HG03095 (cell line): Measurements from ENCODE around the gene AMIGO1.

Source experiments
- ATAC-seq: cut with Tn5 transposase; IDR thresholded peaks from one replicate; pipeline ENCODE4 v1.9.1; 2021; ENCODE audit warnings: moderate library complexity; ENCODE audit not compliant: unreplicated experiment

The AMIGO1 gene

GRCh38 chr1:109457819-109458218 is 51.7 kb downstream of the AMIGO1 start:
- no peak for ATAC-seq

DNA sequence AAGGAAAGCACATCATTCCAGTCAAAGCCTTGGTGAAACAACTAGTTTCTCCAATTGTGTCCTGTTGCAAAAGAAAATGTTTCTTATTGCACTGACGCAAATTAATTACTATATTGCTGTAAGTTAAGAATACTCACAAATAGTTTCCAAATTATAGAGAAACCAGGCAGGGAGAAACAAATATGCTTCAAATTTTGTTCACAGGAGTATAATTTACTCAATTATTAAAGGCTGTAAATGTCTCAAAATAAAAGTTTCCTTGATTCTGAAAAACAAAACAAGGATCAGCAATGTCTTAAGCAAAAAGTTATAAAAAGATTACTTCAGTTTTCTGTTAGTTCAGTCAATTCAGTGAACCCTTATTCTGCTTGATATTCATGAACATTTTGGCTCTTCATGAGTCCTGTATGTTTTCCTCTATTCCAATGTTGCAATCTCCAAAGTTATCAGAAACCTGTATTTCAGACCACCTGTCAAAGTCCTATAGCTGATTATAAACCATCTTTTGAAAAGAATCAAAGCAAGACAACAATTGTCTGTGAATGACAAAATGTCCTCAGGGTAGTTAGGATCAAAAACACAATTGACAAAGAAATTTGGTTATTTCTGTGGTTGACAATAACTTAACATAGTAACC is 54.9 kb downstream of the AMIGO1 start:
- ATAC-seq = no peak
